GM03348 (cell line): ENCODE data around the gene RNF217.

Experiments
- DNase-seq: peaks from one replicate; pipeline ENCODE4 v3.0.0; 2012; ENCODE audit warnings: low spot score

The RNF217 gene

DNA sequence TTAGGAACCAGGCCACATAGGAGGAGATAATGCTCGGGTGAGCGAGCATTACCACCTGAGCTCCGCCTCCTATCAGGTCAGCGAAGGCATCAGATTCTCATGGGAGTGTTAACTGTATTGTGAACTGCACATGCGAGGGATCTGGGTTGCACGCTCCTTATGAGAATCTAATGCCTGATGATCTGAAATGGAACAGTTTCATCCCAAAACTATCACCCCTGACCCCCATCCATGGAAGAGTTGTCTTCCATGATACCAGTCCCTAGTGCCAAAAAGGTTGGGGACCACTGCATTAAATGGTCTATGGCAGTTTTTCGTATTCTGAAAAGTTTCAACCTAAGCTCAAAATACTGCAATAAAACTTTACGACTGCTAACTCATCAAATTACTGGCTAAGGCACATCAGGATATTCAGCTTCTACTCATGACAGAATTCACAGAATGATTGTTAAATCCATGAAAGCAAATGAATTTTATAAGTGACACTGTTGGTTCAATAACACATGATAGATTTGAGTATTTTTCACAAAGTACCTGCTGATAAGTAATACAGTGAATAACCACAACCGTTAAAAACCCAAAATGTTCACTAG, 25.9 kb downstream of the RNF217 start:
- DNase-seq, result no peak

GRCh38 chr6:124989136-124989983, 27.1 kb downstream of the RNF217 start:
- no peak for DNase-seq

DNA sequence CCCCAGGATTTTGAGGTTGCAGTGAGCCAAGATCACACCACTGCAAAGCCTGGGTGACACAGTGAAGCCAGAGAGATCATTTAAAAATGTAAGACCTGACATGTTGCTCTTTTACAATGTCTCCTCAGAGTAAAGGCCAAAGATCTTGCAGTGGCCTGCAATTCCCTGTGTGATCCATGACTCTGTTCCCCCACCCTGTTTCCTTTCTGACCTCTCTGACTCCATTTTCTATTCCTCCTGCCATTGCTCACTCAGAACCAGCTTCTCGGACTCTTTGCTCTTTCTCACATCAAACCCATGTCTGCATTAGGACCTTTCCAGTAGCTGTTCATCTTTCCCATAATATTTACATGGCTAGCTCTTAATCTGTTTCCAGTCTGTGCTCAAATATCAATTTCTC, 28.8 kb downstream of the RNF217 start:
- DNase-seq, result no peak

- DNase-seq, result no peak
Measured at GRCh38 chr6:124991764-124992295, 29.6 kb downstream of the RNF217 start.

GRCh38 chr6:124993327-124993726, 31.1 kb downstream of the RNF217 start:
- no peak for DNase-seq

DNA sequence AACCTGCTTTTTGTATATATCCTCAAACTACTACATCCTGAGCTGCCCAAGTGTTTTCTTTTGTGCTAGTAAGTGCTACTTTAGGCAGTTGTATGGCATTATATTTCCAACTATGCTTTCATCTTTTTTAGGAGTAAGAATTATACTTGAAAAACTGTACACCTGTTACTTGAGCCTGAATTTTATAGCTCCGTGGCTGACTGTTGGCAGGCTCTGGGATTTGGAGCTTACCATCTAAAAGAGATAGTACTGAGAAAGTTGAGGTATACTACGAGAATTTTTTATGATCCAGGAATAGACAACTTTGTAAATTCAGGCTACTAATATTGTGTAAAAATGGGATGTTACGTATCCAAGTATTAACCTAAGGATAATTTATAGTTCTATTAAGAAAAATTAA, 32.4 kb downstream of the RNF217 start:
- DNase-seq, result no peak

DNA sequence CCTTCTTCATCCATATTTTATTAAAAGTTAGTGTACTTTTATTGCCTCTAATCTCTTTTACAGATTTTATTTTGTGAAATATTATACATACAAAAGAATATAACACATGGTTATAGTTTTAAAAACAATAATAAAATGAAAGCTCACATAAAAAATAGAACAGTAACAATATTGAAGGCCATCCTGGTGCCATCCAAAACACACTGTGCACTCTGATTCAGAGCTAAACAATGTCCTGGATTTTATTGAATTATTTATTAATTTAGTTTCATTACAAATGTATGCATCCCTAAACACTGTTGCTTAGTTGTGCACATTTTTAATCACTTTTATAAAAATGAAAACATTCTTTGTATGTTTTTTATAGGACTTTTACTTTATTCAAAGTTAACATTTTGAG, 32.9 kb downstream of the RNF217 start:
- DNase-seq, result no peak

GRCh38 chr6:124995645-124996325, 33.5 kb downstream of the RNF217 start:
- DNase-seq, result no peak

- DNase-seq, result no peak
Measured at GRCh38 chr6:124996411-124996810, 34.2 kb downstream of the RNF217 start.

DNA sequence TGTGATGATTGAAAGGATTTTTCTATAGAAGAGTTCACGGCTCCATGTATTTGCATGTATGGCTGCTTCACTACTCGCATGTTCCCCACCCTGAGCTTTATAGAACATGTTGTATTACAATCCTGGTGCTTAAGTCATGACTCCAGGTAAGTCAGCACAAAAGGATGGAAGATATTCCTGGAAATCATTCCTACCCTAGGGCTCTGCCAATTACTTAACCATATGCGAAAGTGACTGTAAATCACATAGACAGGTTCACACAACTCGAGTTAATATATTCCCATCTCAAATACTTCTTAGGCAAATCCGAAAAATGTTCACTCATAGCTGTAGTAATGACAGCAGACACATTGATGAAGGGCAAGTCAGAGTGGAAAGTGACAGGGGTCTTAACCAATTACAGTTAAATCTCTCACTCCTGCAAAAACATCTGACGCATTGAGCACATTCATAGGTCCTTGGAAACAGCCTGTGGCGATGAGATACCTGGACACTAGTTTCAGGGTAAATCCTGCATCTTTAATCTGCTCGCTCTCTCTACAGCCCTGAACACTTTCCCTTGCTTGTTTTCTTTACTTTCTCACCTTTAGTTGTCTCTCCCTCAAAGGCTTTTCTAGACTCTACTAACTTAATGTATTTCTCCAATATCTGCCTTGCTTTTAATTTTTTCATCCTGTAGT, 35.1 kb downstream of the RNF217 start:
- DNase-seq, result no peak

GRCh38 chr6:124999105-124999764, 37.0 kb downstream of the RNF217 start:
- DNase-seq, result no peak

- DNase-seq, result no peak
Measured at GRCh38 chr6:125001684-125002405, 39.6 kb downstream of the RNF217 start.

- no peak for DNase-seq
Measured at GRCh38 chr6:125002406-125002741, 40.1 kb downstream of the RNF217 start.

DNA sequence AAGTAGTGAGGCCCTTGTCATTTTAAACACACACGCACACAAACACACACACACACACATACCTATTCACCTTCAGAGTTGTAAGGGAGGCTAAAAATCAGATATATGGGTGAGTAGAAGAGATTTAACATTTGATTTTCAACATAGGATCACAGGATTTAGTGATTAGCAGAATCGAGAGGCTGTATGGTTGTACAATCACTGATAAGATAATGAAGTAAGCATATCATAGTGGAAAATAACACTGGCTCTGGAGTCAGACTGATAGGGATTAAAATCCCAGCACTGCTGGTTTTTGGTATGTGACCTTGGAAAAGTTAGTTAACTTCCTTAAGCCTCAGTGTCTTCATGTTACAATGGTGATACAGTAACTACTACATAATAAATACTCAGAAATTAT, 40.8 kb downstream of the RNF217 start:
- DNase-seq, result no peak

DNA sequence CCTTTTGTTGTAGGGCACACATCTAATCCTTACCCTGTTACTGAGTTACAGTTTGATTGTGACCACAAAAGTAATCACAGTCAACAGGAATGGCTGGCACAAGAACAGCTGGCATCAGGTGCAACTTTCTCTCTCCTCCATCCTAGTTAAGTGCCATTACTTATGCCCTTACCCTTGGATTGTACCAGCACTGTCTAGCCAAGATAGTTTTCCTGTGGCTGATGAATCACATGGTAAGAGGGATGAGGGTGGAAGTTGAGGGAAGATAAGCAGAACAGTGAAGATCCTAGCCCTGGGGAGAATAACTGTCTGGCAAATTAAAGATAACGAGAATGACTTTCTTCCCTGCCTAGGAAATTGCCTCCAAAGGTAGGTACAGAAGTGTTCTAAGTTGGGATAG, 42.0 kb downstream of the RNF217 start:
- no peak for DNase-seq

DNA sequence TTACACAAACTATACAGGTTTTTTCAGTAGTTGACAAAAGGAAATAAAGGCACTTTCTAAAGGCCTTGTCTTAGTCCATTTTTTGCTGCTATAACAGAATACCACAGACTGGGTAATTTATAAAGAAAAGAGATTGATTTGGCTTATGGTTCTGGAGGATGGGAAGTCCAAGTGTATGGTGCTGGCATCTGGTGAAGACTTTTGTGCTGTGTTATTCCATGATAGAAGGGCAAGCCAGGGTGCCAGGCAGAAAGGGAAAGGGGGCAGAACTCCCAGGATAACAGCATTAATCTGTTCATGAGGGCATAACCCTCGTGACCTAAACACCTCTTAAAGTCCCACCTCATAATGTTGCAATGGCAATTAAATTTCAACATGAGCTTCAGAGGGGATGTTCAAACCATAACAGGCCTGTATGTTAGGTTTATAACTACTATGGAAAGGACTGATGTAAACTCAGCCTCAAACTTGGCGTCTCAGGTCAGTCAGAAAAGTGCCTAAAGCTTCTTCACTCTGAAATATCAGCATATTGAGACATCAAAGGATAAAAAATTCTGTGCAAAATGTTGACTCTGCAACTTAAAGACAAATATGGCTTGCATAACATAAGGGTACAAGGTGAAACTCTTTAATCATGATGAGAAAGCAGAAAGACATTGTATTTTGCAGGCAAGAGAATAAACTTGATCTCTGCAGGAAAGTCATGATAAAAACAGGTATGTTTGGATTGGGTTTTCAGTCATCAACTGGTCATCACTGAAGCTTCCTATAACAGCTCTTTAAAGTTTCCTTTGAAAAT, 42.8 kb downstream of the RNF217 start:
- no peak for DNase-seq

DNA sequence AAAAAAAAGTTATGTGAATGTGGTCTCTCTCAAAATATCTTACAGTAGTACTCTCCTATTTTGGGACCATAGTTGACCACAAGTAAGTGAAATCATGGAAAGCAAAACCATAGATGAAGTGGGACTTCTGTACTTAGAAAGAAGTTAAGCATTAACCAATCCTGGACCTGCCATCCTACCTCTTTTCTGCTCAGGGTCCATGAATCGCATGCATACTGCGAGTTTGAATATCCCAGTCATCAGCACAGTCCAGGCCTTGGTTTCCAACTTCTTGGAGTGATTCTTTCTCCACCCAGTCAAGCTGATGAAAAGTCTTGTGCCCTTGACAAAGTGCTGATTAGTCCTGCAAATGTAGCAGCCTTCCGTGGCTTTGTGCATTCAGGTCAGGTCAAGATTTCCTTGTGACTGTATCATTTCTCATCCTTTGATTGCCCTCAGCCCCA, 46.0 kb downstream of the RNF217 start:
- DNase-seq, result no peak

- no peak for DNase-seq
Measured at GRCh38 chr6:125008957-125009356, 46.7 kb downstream of the RNF217 start.

GRCh38 chr6:125009578-125009977, 47.3 kb downstream of the RNF217 start:
- no peak for DNase-seq

GRCh38 chr6:125013938-125014660, 51.9 kb downstream of the RNF217 start:
- peak; percentile 58 for DNase-seq
